ENCODE measurements around the gene ZNF330.

The ZNF330 gene

DNA sequence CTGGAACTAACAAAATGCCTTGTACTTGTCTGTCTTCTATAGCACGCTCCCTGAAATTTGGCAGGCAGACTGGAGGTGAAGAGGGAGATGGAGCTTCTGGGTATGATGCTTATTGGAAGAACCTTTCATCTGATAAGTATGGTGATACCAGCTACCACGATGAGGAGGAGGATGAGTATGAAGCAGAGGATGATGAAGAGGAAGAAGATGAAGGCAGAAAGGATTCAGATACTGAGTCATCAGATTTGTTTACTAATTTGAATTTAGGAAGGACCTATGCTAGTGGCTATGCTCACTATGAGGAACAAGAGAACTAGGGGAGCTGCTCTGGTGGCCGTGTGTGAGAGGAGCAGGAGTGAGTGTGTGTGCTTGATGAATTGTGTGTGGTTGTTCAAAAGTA, 13.0 kb downstream of the ZNF330 start:
- no peak for DNase-seq (ENCODE audit: low read depth)

DNA sequence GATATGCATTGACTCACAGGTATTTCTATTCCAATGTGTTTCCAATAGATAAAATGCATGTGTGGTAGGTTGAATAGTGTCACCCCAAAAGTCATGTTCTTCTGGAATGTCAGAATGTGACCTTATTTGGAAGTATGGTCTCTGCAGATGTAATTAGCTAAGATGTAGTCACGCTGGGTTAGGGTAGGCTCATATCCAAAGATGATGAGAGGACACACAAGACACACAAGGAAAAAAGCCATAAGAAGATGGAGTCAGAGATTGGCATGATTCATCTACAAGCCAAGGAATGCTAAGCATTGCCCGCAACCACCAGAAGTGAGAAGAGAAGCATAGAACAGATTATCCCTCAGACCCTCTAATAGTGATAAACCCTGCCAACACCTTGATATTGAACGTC, 17.5 kb downstream of the ZNF330 start:
- no peak for DNase-seq (ENCODE audit: low read depth)

GRCh38 chr4:141240259-141240658, 19.6 kb downstream of the ZNF330 start:
- no peak for DNase-seq (ENCODE audit: low read depth)

DNA sequence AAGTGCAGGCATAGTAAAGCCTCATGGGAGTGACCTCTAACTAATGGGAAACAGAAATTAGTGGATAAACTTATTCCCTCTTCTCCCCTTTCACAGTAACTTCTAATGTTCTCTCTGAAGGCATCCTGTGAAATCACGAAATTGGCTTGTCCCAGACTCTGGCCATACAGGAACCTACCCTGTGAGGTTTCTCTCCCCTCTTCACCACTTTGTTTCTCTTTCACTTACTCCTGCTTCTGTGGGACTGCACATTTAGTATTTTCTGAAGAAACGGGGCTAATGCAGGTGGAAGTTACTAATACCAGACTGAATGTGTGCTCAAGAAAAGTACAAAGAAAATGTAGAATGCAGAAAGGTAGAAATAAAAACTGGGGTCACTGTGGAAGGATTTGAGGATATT, 20.0 kb downstream of the ZNF330 start:
- DNase-seq (ENCODE audit: low read depth) = no peak

GRCh38 chr4:141241986-141242385, 21.3 kb downstream of the ZNF330 start:
- DNase-seq (ENCODE audit: low read depth) = no peak

DNA sequence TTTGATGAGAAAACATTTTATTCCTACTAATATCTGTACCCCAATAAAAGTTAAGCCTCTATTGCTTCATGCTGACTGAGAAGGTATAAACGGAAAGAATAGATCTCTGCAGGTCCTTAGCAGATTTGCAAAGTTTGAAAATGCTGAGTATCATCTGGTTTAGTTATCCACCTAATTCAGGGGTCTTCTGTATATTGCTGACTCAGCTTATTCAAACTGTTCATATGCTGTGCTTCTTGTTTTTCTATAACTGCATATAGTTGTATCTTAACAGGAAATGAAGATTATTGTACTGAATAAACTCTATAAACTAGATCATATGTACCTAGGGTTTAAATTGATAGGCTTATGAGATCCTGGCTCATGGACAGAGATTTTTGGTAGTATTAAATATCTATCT, 23.7 kb downstream of the ZNF330 start:
- DNase-seq (ENCODE audit: low read depth) = no peak

- DNase-seq (ENCODE audit: low read depth) = peak; percentile 59
Measured at GRCh38 chr4:141246243-141246642, 25.5 kb downstream of the ZNF330 start.

DNA sequence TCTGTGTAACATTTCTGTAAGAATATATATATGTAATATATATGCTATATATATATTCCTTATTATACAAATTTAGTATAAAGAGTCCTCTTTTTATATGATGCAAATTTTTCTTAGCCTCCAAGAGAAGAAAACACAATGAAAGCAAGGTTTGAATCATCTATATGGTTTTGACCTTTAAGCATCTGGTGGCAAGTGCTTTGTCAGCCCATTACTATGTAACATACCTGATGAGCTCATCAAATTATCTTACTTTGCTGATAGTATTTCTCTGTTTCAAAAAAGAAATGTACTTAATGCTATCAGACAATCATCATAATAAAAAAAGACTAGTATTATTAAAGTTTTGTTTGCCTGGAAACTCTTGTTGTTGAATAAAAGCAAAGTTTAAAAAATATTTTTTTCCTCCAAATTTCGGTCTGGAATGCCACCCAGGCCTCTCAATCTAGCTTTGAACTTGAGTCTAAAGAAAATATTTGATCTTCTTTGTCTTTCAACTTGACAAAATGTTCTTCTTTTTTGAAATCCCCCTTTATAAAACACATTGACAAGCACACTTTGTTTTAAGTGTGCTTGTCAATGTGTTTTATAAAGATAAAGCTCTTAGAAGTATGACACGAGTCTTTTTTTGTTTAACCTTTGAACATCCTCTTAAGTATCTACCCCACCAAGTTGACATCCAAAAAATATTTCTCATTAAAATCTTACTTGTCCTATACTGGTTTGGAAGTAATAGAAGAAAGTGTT, 26.2 kb downstream of the ZNF330 start:
- DNase-seq (ENCODE audit: low read depth) = no peak

- no peak for DNase-seq (ENCODE audit: low read depth)
Measured at GRCh38 chr4:141247430-141247780, 26.7 kb downstream of the ZNF330 start.

GRCh38 chr4:141248029-141248428, 27.3 kb downstream of the ZNF330 start:
- DNase-seq (ENCODE audit: low read depth) = no peak

GRCh38 chr4:141248486-141248885, 27.8 kb downstream of the ZNF330 start:
- DNase-seq (ENCODE audit: low read depth) = no peak

DNA sequence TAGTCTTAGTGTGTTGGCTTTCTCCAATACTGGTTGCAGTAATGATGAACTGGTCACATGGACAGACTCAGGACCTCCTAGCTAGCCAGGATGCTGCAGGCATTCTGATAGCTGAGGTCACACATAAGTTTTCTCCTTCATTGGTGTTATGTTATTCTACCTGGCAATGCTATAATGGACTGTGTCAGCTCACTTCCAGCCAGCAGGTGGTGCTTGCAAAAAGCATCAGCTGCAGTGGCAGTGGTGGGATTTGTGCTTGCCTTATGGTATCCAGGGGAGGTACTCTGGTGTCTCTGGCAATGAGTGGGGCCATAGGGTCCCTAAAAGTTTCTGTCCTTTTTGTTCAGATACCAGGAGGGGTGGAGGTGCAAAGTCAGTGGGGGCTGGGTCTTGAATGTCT, 33.6 kb downstream of the ZNF330 start:
- DNase-seq (ENCODE audit: low read depth) = no peak

DNA sequence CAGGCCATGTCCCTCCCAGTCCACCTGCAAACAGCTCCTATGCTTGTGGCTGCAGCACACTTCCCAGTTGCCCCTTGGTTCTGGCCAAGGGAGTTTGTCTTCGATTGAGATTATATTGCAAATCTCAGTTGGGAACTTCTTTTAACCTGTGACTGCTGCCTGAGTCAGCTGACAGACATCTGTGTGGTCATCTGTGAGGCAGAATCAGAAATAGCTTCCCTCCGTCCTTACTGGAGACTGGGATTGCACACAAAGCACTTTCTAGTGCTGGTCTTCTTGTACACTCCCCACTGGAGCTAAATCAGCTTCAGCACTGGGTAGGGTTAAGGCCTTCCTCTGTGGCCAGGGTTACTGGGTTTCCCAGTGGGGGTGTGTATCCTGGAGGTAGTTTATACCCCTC, 34.3 kb downstream of the ZNF330 start:
- no peak for DNase-seq (ENCODE audit: low read depth)

DNA sequence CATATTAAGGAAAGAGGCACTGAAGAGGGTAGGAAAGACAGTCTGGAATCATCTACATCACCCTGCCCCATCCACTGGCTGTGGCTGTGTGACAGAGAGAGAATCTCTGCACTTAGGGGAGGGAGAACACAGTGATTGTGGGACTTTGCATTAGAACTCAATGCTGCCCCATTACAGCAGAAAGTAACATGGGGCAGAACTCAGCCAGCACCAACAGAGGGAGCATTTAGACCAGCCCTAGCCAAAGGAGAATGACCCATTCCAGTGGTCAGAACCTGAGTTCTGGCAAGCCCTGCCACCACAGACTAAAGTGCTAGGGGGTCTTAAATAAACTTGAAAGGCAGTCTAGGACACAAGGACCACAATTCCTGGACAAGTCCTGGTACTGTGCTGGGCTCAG, 37.9 kb downstream of the ZNF330 start:
- DNase-seq (ENCODE audit: low read depth) = no peak

DNA sequence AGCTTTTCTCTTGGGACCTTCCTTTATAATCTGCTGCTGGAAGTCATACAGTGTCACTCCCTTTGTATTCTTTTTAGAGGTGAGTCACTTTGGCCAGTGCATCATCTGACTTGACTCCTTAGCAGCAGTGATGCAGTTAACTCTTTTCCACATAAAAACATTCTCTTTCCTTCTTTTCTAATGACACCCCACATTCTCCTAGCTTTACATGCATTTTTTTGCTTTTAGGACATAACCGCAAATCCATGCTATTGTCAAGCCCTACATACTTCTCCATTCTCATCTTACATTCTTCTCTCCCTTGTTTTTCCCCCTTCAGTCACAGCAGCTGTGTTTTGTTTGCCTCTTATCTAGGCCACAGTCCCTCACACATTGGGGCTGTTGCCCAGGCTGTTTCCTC, 55.1 kb downstream of the ZNF330 start:
- peak; percentile 75 for DNase-seq (ENCODE audit: low read depth)

DNA sequence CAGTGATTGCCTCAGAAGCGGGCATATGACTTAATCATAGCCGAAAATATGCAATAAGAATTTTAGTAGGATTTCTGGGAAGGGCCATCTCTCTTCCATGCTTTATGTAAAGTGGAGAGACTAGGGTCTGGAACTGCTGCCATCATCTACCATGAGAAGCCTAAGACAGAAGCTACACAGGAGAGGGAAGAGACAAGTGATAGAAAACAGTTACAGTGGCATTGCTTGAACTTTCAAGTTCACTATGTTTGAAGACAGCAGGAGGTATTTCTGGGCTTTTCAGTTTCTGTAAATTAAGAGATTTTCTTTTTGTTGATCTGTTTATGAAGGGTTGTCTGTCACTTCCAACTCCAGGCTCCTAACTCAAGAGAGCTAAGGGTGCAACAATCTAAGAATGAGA, 62.5 kb downstream of the ZNF330 start:
- no peak for DNase-seq (ENCODE audit: low read depth)

GRCh38 chr4:141283563-141283962, 62.9 kb downstream of the ZNF330 start:
- no peak for DNase-seq (ENCODE audit: low read depth)

Data from HS-5 (cell line).